ENCODE results near the gene TRIB2.

TRIB2 gene

GRCh38 chr2:12741380-12741779, 24.6 kb downstream of the TRIB2 start:
- no peak for DNase-seq (ENCODE audit: low read depth in 3 of 3)

- DNase-seq (ENCODE audit: low read depth in 3 of 3): no peak
Measured at GRCh38 chr2:12742891-12743290, 26.2 kb downstream of the TRIB2 start.

DNA sequence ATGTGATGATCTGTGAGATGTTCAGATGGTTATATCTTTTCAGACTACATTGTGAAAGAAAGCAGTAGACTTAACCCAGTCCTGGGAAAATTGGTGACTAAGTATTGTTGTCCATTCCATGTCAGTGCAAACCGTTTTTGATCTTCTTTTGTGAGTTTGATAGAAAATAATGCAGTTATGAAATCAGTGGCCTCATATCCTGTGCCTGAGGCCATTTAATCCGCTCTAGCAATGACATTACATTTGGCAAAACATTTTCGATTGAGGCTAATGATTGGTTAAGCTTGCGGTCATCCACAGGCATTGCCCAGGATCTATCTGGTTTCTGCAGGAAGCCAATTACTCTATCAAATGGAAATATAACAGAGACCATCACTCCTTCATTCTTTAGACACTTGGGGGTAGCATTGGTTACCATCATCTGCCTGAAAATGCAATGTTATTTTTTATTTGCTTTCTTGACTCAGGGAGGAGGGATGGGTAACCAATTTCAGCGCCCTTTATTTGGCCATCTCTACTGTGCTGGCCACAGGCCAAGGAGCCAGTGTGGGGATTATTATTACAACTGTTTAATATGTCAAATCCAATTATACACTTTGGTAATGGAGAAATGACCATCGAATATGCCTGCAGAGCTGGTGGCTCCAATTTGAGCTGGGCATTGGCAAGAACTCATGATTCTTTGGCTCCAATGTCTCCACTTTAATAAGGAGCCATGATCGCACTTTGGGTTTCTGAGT, 33.6 kb downstream of the TRIB2 start:
- DNase-seq (ENCODE audit: low read depth in 3 of 3): no peak

GRCh38 chr2:12754643-12755042, 37.9 kb downstream of the TRIB2 start:
- no peak for DNase-seq (ENCODE audit: low read depth in 3 of 3)

DNA sequence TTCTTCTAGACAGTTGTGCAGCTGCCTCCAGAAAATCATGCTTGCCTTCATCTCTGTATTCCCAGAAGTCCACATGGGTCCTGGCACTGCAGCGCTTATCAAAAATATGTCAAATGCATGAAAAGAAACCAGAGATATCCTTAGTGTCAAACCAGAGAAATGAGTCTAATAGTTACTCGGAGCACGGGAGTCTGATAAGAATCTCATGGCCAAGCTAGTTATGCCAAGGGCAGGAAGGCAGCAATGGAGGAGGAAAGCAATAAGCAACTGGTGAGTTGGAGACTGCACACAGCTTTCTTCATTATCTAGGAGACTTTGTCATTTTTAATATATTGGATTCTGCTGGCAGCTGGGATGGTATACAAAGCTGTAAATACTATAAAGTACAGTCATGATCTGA, 38.6 kb downstream of the TRIB2 start:
- DNase-seq (ENCODE audit: low read depth in 3 of 3): no peak

DNA sequence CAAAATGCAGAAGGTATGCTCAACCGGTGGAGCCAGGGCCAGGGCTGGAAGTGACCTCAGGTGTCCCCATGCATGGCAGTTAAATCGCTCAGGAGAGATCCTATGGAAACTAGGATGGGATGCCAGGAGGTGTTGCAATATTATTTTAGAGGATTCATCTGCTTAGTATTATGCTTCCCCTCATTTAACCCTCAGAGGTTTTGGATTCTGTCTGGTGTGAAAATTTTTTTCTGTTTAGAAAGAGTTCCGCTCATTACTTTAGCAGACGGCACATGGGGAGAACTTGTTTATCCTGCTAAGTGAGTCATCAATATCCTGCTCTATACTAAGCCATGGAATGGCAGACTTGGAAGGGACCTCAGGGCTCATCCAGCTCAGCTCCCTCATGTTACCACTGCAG, 42.5 kb downstream of the TRIB2 start:
- no peak for DNase-seq (ENCODE audit: low read depth in 3 of 3)

- DNase-seq (ENCODE audit: low read depth in 3 of 3): no peak
Measured at GRCh38 chr2:12761104-12761503, 44.4 kb downstream of the TRIB2 start.

- no peak for DNase-seq (ENCODE audit: low read depth in 3 of 3)
Measured at GRCh38 chr2:12762337-12762736, 45.6 kb downstream of the TRIB2 start.

GRCh38 chr2:12762976-12763375, 46.2 kb downstream of the TRIB2 start:
- no peak for DNase-seq (ENCODE audit: low read depth in 3 of 3)

GRCh38 chr2:12763486-12763885, 46.8 kb downstream of the TRIB2 start:
- no peak for DNase-seq (ENCODE audit: low read depth in 3 of 3)

- no peak for DNase-seq (ENCODE audit: low read depth in 3 of 3)
Measured at GRCh38 chr2:12764075-12764730, 47.5 kb downstream of the TRIB2 start.

DNA sequence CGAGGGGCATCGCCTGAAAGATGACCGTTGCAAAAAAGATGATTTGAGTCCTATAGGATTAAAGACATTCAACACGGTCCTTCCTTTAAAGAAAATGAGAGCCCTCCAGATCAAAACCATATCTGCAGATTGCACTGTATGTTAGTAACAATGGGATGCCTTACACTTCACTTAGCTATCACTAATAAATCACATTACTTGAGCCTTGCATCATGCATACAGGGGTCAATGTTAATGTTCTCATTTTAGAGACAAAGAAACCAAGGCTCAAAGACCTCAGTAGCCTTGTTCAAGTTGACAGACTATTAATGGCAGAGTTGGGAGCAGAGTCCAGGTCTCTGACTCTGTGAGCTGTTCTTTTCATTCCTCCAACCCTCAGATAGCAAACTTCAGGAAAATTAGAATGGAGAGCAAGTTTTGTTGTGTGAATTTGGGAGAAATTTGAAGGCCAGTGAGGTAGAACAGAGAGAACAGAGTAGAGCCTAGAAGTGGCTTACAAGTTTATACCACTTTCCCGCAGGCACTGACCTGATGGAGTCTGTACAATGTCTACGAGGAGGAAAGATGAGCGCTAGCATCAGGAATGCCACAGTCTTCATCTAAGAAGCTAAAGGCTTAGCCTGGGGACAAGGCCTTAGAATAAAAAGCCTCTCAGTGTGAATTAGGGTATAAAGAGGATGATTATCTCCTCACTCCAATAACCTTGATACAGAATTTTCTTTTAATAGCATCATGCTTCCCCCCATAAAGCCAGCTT, 48.3 kb downstream of the TRIB2 start:
- DNase-seq (ENCODE audit: low read depth in 3 of 3): no peak

DNA sequence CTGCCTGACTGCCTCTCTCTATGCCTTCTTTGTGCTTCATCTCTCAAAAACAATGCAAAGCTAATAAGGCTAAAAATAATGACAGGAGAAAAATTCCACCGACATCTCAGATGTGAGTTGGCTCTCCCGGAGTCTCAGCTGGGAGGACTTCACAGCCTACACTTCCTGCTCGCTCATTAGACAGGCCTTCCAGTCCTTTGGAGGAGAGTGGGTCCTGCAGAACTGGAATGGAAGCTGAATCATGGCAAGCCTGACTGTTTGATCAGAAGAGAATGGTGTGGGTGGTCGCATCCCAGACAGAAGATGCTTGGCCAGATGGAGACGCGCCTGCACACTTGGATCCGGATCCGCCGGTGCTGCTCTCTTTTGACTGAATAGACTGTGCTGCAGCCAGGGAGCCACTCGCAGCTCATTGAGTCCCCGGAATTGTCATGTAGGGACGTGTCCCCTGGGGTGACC, 49.7 kb downstream of the TRIB2 start:
- DNase-seq (ENCODE audit: low read depth in 3 of 3): no peak

- DNase-seq (ENCODE audit: low read depth in 3 of 3): no peak
Measured at GRCh38 chr2:12767541-12767940, 50.8 kb downstream of the TRIB2 start.

DNA sequence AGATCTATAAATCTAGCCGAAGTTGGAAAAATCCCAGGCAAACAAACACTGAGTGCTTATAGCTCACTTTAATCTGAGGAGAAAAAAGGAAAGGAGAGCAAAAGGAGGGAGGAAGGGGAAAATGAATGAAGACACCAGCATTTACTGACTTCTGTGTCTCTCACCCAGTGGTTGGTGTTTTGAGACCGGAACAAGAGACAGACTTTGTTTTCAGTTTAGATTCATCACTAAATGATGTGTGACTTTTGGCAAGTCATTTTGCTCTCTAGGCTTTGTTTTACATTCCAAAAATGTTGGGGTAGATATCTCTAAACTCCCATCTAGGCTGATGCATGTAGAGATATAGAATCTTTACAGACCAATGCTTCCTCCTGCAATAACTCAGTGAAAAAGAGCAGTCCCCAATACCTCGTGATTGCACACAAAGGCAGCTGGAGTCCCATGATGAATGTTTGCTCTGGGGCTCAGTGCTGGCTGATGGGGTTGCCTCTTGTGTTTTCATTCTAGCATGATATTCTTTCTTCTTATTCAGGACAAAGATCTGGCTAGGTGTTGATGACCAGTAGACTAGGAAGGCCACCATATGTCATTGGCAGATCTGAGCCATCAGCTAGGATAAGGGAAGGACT, 51.4 kb downstream of the TRIB2 start:
- DNase-seq (ENCODE audit: low read depth in 3 of 3): no peak

- no peak for DNase-seq (ENCODE audit: low read depth in 3 of 3)
Measured at GRCh38 chr2:12769492-12770105, 52.9 kb downstream of the TRIB2 start.

- DNase-seq (ENCODE audit: low read depth in 3 of 3): no peak
Measured at GRCh38 chr2:12770300-12770968, 53.7 kb downstream of the TRIB2 start.

DNA sequence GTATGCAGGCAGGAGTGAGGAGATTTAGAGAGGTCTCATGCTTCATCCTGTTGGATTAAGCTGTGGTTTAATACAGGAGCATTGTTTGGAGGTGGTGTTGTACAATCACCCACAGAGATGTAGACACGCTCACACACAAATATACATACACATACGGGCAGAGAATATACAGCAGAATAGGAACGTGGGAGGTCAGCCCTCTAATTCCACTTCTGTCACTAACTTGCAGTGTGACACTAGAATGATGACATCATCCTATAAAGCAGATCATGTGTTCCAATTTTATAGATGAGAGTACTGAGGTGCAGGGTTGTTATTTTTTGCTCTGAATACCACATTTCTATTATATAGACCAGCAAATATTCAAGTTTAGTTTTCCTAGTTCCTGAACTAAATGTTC, 54.4 kb downstream of the TRIB2 start:
- no peak for DNase-seq (ENCODE audit: low read depth in 3 of 3)

DNA sequence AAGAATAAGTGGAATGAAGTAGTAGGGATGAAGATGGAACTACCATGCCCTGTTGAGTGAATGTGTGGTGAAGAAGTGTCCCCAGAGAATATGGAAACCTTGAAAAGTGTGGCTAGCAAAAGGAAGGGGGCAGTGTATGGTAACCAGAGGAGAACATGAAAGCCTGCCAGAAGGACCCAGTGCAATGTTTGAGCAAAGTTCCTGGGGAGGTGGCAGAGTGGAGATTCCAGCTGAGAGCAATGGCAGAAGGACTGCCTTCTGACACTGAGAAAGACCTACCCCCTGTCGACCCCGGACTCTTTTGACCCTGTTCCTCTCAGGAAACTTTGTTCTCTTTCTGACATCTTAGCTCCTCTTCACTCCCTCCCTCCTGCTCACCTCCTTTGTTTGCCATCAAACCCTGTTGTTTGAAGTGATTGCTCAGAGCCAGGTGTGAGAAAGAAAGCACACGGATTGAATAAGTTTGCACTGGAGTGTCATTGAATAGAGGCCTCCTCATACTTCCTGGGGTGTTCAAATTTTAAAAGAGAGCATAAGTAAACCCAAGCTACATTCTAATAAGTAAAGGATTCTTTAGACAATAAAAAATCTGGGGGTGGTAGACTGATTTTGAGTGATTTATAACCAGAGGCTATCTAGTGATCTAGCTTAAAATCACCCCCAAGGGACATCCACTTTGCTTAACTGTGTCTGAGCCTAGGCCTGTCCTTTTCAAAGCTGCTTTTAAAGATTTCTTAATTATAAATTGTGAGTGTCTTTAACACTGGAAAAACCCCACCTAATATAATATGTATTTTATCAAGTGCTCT, 57.1 kb downstream of the TRIB2 start:
- no peak for DNase-seq (ENCODE audit: low read depth in 3 of 3)

- no peak for DNase-seq (ENCODE audit: low read depth in 3 of 3)
Measured at GRCh38 chr2:12774395-12774727, 57.6 kb downstream of the TRIB2 start.

- DNase-seq (ENCODE audit: low read depth in 3 of 3): no peak
Measured at GRCh38 chr2:12776521-12776961, 59.8 kb downstream of the TRIB2 start.
